ENCODE measurements around the gene NIBAN1. TPM values are rescaled to one million over a fixed set of nuclear protein-coding genes. Genes with fewer than 3 reads are reported as not detected.

NIBAN1 gene
- total RNA-seq, 1 experiment from 2014 or later: 8.1 TPM

DNA sequence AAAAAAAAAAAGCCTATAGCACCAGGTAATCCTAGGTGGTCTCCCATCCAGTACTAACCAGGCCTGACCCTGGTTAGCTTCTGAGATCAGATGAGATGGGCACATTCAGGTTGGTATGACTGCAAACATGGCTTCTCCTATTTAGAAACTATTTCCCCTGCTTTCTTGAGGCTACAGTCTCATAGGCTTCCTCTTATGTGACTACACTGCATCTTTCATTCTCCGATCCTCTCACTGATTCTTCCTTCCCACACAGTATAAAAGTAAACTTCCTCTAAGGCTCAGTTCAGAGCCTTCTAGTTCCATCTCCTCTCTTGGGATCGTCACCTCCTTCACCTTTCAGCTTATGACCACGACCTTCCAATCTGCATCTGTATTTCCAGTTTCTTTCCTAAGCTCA is 40.6 kb upstream of the NIBAN1 start:
- no peak for DNase-seq (ENCODE audit: low spot score)
- H3K9me3 Mint-ChIP-seq: no peaks in the 10 kb centered on the region
- ATAC-seq: no peak
- TF ChIP-seq, protein P1, sequence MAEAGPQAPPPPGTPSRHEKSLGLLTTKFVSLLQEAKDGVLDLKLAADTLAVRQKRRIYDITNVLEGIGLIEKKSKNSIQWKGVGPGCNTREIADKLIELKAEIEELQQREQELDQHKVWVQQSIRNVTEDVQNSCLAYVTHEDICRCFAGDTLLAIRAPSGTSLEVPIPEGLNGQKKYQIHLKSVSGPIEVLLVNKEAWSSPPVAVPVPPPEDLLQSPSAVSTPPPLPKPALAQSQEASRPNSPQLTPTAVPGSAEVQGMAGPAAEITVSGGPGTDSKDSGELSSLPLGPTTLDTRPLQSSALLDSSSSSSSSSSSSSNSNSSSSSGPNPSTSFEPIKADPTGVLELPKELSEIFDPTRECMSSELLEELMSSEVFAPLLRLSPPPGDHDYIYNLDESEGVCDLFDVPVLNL (CRISPR knock-in tag; IDR thresholded peaks at IDR 0.05; ENCODE audit: borderline replicate concordance, low read depth): no peak
- TF ChIP-seq, protein P2, sequence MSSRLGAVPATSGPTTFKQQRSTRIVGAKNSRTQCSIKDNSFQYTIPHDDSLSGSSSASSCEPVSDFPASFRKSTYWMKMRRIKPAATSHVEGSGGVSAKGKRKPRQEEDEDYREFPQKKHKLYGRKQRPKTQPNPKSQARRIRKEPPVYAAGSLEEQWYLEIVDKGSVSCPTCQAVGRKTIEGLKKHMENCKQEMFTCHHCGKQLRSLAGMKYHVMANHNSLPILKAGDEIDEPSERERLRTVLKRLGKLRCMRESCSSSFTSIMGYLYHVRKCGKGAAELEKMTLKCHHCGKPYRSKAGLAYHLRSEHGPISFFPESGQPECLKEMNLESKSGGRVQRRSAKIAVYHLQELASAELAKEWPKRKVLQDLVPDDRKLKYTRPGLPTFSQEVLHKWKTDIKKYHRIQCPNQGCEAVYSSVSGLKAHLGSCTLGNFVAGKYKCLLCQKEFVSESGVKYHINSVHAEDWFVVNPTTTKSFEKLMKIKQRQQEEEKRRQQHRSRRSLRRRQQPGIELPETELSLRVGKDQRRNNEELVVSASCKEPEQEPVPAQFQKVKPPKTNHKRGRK (CRISPR knock-in tag; IDR thresholded peaks at IDR 0.05; ENCODE audit: borderline replicate concordance): no peak
- TF ChIP-seq, protein P3, sequence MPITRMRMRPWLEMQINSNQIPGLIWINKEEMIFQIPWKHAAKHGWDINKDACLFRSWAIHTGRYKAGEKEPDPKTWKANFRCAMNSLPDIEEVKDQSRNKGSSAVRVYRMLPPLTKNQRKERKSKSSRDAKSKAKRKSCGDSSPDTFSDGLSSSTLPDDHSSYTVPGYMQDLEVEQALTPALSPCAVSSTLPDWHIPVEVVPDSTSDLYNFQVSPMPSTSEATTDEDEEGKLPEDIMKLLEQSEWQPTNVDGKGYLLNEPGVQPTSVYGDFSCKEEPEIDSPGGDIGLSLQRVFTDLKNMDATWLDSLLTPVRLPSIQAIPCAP (CRISPR knock-in tag; IDR thresholded peaks at IDR 0.05): no peak
- TF ChIP-seq ZNF423 (CRISPR knock-in tag; IDR thresholded peaks at IDR 0.05) (no peak), TEAD4 (CRISPR knock-in tag; IDR thresholded peaks at IDR 0.05) (no peak), NR2C2 (CRISPR knock-in tag; IDR thresholded peaks at IDR 0.05) (no peak), CREB1 (CRISPR knock-in tag; IDR thresholded peaks at IDR 0.05) (no peak), JUN (CRISPR knock-in tag; IDR thresholded peaks at IDR 0.05) (no peak)
- TF ChIP-seq, protein P4, sequence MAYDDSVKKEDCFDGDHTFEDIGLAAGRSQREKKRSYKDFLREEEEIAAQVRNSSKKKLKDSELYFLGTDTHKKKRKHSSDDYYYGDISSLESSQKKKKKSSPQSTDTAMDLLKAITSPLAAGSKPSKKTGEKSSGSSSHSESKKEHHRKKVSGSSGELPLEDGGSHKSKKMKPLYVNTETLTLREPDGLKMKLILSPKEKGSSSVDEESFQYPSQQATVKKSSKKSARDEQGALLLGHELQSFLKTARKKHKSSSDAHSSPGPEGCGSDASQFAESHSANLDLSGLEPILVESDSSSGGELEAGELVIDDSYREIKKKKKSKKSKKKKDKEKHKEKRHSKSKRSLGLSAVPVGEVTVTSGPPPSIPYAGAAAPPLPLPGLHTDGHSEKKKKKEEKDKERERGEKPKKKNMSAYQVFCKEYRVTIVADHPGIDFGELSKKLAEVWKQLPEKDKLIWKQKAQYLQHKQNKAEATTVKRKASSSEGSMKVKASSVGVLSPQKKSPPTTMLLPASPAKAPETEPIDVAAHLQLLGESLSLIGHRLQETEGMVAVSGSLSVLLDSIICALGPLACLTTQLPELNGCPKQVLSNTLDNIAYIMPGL (CRISPR knock-in tag; IDR thresholded peaks at IDR 0.05): no peak
- TF ChIP-seq, protein P5, sequence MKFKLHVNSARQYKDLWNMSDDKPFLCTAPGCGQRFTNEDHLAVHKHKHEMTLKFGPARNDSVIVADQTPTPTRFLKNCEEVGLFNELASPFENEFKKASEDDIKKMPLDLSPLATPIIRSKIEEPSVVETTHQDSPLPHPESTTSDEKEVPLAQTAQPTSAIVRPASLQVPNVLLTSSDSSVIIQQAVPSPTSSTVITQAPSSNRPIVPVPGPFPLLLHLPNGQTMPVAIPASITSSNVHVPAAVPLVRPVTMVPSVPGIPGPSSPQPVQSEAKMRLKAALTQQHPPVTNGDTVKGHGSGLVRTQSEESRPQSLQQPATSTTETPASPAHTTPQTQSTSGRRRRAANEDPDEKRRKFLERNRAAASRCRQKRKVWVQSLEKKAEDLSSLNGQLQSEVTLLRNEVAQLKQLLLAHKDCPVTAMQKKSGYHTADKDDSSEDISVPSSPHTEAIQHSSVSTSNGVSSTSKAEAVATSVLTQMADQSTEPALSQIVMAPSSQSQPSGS (CRISPR knock-in tag; IDR thresholded peaks at IDR 0.05; ENCODE audit: borderline replicate concordance, low read depth): no peak
- TF ChIP-seq, protein P6, sequence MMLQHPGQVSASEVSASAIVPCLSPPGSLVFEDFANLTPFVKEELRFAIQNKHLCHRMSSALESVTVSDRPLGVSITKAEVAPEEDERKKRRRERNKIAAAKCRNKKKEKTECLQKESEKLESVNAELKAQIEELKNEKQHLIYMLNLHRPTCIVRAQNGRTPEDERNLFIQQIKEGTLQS (CRISPR knock-in tag; conservative IDR thresholded peaks at IDR 0.05): no peak
- TF ChIP-seq, protein P7, sequence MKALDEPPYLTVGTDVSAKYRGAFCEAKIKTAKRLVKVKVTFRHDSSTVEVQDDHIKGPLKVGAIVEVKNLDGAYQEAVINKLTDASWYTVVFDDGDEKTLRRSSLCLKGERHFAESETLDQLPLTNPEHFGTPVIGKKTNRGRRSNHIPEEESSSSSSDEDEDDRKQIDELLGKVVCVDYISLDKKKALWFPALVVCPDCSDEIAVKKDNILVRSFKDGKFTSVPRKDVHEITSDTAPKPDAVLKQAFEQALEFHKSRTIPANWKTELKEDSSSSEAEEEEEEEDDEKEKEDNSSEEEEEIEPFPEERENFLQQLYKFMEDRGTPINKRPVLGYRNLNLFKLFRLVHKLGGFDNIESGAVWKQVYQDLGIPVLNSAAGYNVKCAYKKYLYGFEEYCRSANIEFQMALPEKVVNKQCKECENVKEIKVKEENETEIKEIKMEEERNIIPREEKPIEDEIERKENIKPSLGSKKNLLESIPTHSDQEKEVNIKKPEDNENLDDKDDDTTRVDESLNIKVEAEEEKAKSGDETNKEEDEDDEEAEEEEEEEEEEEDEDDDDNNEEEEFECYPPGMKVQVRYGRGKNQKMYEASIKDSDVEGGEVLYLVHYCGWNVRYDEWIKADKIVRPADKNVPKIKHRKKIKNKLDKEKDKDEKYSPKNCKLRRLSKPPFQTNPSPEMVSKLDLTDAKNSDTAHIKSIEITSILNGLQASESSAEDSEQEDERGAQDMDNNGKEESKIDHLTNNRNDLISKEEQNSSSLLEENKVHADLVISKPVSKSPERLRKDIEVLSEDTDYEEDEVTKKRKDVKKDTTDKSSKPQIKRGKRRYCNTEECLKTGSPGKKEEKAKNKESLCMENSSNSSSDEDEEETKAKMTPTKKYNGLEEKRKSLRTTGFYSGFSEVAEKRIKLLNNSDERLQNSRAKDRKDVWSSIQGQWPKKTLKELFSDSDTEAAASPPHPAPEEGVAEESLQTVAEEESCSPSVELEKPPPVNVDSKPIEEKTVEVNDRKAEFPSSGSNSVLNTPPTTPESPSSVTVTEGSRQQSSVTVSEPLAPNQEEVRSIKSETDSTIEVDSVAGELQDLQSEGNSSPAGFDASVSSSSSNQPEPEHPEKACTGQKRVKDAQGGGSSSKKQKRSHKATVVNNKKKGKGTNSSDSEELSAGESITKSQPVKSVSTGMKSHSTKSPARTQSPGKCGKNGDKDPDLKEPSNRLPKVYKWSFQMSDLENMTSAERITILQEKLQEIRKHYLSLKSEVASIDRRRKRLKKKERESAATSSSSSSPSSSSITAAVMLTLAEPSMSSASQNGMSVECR (CRISPR knock-in tag; IDR thresholded peaks at IDR 0.05; ENCODE audit: borderline replicate concordance): no peak
- POLR2A ChIA-PET: interaction anchor here (0.6 kb wide), 2 partner anchors 30 to 172 kb away, joined by 3 to 4 read pairs; partner anchors contain the start of gene RNF2
- no peak overlapping the region for H3K27ac Mint-ChIP-seq
- H3K4me3 Mint-ChIP-seq: no peak overlapping the region
- CTCF ChIA-PET: no interaction called here
- H3K4me1 Mint-ChIP-seq: peaks cover 7% of the 10 kb centered on the region; the same call in 1 of the 2 replicates
- H3K36me3 Mint-ChIP-seq: no peaks in the 10 kb centered on the region
- H3K27me3 Mint-ChIP-seq (ENCODE audit: low read depth): no peaks in the 10 kb centered on the region; the same call in 1 of the 2 replicates

DNA sequence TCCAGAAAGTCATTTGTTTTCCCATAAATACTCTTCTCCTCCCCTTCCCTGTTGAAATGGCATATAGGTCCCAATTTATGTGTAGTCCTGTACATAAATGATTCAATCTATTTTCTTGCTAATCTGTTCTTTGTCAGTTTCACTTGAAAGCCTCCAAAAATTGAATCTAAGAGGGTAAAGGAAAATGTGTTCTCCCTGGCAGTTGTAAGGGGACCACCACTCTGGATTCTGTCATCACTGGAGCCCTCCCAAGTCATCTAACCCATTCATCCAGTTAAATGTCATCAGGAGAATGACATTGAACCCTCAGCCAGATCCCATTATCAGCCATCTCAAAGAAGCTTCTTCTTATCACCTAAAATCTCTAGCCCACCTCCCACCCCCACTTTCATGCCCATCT is 36.1 kb upstream of the NIBAN1 start:
- Mint-ChIP-seq H3K4me3 (no peak overlapping the region), H3K27me3 (ENCODE audit: low read depth) (no peaks in the 10 kb centered on the region), H3K36me3 (no peaks in the 10 kb centered on the region), H3K9me3 (peaks cover 4% of the 10 kb centered on the region; the same call in 1 of the 2 replicates), H3K4me1 (peaks cover 7% of the 10 kb centered on the region; the same call in 1 of the 2 replicates), H3K27ac (no peak overlapping the region)
- ChIA-PET POLR2A (no interaction called here), CTCF (no interaction called here)
- ATAC-seq (no peak), DNase-seq (ENCODE audit: low spot score) (no peak)
- no peak for TF ChIP-seq ETV6 (CRISPR knock-in tag; IDR thresholded peaks at IDR 0.05)
- no peak for TF ChIP-seq ZNF138 (CRISPR knock-in tag; conservative IDR thresholded peaks at IDR 0.05)
- no peak for TF ChIP-seq KAT7 (CRISPR knock-in tag; IDR thresholded peaks at IDR 0.05; ENCODE audit: borderline replicate concordance)
- TF ChIP-seq, protein P8, sequence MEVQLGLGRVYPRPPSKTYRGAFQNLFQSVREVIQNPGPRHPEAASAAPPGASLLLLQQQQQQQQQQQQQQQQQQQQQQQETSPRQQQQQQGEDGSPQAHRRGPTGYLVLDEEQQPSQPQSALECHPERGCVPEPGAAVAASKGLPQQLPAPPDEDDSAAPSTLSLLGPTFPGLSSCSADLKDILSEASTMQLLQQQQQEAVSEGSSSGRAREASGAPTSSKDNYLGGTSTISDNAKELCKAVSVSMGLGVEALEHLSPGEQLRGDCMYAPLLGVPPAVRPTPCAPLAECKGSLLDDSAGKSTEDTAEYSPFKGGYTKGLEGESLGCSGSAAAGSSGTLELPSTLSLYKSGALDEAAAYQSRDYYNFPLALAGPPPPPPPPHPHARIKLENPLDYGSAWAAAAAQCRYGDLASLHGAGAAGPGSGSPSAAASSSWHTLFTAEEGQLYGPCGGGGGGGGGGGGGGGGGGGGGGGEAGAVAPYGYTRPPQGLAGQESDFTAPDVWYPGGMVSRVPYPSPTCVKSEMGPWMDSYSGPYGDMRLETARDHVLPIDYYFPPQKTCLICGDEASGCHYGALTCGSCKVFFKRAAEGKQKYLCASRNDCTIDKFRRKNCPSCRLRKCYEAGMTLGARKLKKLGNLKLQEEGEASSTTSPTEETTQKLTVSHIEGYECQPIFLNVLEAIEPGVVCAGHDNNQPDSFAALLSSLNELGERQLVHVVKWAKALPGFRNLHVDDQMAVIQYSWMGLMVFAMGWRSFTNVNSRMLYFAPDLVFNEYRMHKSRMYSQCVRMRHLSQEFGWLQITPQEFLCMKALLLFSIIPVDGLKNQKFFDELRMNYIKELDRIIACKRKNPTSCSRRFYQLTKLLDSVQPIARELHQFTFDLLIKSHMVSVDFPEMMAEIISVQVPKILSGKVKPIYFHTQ (CRISPR knock-in tag; IDR thresholded peaks at IDR 0.05): no peak
- TF ChIP-seq TEAD4 (CRISPR knock-in tag; IDR thresholded peaks at IDR 0.05): no peak
- TF ChIP-seq, protein P9, sequence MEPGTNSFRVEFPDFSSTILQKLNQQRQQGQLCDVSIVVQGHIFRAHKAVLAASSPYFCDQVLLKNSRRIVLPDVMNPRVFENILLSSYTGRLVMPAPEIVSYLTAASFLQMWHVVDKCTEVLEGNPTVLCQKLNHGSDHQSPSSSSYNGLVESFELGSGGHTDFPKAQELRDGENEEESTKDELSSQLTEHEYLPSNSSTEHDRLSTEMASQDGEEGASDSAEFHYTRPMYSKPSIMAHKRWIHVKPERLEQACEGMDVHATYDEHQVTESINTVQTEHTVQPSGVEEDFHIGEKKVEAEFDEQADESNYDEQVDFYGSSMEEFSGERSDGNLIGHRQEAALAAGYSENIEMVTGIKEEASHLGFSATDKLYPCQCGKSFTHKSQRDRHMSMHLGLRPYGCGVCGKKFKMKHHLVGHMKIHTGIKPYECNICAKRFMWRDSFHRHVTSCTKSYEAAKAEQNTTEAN (CRISPR knock-in tag; IDR thresholded peaks at IDR 0.05): no peak
